Panc1 (cell line): Measurements from ENCODE around the gene ANKRD55. TPM values are rescaled to one million over a fixed set of nuclear protein-coding genes. Genes with fewer than 3 reads are reported as not detected.

Experiments
- ATAC-seq: fragments of 200-7000 bp; cut with Tn5 transposase; 2 replicates; pipeline ENCODE4 v1.9.1; 2020; ENCODE audit warnings: mild to moderate bottlenecking, moderate library complexity
- BruUV-seq: library from RNA; stranded (reverse); fragments of 400-500 nt; replicated peaks from 2 replicates; lab custom pipeline; 2021; lab: Mats Ljungman, UMichigan
- CTCF ChIA-PET: fragments of 300-600 bp; sonication (Branson Sonifier 250); formaldehyde crosslinking; loops from one replicate; lab custom pipeline; 2022; ENCODE audit warnings: antibody characterized with exemption; lab: Charles Lee
- POLR2A ChIA-PET: fragments of 300-600 bp; sonication (Branson Sonifier 250); formaldehyde crosslinking; loops from one replicate; lab custom pipeline; 2022; ENCODE audit warnings: antibody characterized with exemption; lab: Charles Lee
- DNase-seq: peaks from one replicate; pipeline ENCODE4 v3.0.0-alpha.2; 2010; ENCODE audit warnings: low read depth, low spot score
- H3K27ac ChIP-seq: 2 replicates; pipeline ENCODE4 v1.5.1; 2011; ENCODE audit warnings: mild to moderate bottlenecking, low read length, inconsistent platforms
- H3K27me3 ChIP-seq: fragments of 200-500 bp; sonication (Bioruptor generic); 2 replicates; pipeline ENCODE4 v1.6.0; 2014; ENCODE audit warnings: low read length, inconsistent platforms; ENCODE audit not compliant: control insufficient read depth, insufficient read depth
- H3K36me3 ChIP-seq: fragments of 200-500 bp; sonication (Bioruptor generic); 2 replicates; pipeline ENCODE4 v1.5.1; 2014; ENCODE audit warnings: inconsistent platforms, mild to moderate bottlenecking, low read length, moderate library complexity; ENCODE audit not compliant: control insufficient read depth, insufficient read depth
- H3K4me1 ChIP-seq: 2 replicates; pipeline ENCODE4 v1.5.1; 2011; ENCODE audit warnings: inconsistent platforms, mild to moderate bottlenecking, low read length, moderate library complexity; ENCODE audit not compliant: control insufficient read depth, insufficient read depth
- H3K4me3 ChIP-seq, 2 experiments: 2 replicates each; pipeline ENCODE4 v1.5.1; 2011 to 2012; ENCODE audit warnings: low read depth in 2 of 2, low read length in 2 of 2, mild to moderate bottlenecking in 2 of 2, inconsistent platforms in 1 of 2, moderate library complexity in 1 of 2
- H3K9me3 ChIP-seq: fragments of 200-500 bp; sonication (Bioruptor generic); 2 replicates; pipeline ENCODE4 v1.5.1; 2014; ENCODE audit warnings: low read depth, mild to moderate bottlenecking, inconsistent platforms, low read length, moderate library complexity; ENCODE audit not compliant: control insufficient read depth, insufficient read depth
- CTCF ChIP-seq: fragments of 450-650 bp; IDR thresholded peaks from 2 replicates; pipeline ENCODE4 v1.5.1; 2017; ENCODE audit warnings: mild to moderate bottlenecking
- POLR2AphosphoS5 ChIP-seq: IDR thresholded peaks from 2 replicates; pipeline ENCODE4 v1.6.1; 2012; ENCODE audit warnings: mild to moderate bottlenecking, low read depth, low read length, moderate library complexity
- SIN3A ChIP-seq: IDR thresholded peaks from 2 replicates; pipeline ENCODE4 v1.6.1; 2012; ENCODE audit warnings: low read depth, mild to moderate bottlenecking, low read length, moderate library complexity, borderline replicate concordance; ENCODE audit not compliant: insufficient read depth
- TCF7L2 ChIP-seq: IDR thresholded peaks from 2 replicates; pipeline ENCODE4 v1.6.1; 2011; ENCODE audit warnings: mild to moderate bottlenecking, low read depth, low read length, inconsistent platforms
- in situ Hi-C: cut with HindIII; loops from 2 replicates; pipeline ENCODE4 v1.10.0; 2016; ENCODE audit warnings: low sequenced_read_pairs, low pct_unique_long_range_greater_than_20kb
- intact Hi-C: fragments of 100-400 bp; cut with micrococcal nuclease; formaldehyde crosslinking; loops from one replicate; pipeline ENCODE4 v1.10.0; 2022; ENCODE audit not compliant: unreplicated experiment
- total RNA-seq: library from RNA; stranded (reverse); gene quantifications from one replicate; pipeline ENCODE4 v1.2.1, GENCODE V29; 2021; ENCODE audit not compliant: unreplicated experiment
- TF ChIP-seq, protein P1 (sequence below), 2 experiments: IDR thresholded peaks; 2 replicates each; pipeline ENCODE4 v1.6.1; 2011 to 2012; ENCODE audit warnings: low read depth in 2 of 2, control low read depth in 1 of 2, low read length in 1 of 2, mild to moderate bottlenecking in 1 of 2, moderate library complexity in 1 of 2; ENCODE audit not compliant: insufficient read depth in 1 of 2

The ANKRD55 gene
- total RNA-seq, 1 experiment from 2014 or later: not detected

- no peak for TF ChIP-seq POLR2AphosphoS5
- TF ChIP-seq TCF7L2: no peak
- no peak for TF ChIP-seq SIN3A
- no peak for TF ChIP-seq CTCF
- TF ChIP-seq, protein P1, sequence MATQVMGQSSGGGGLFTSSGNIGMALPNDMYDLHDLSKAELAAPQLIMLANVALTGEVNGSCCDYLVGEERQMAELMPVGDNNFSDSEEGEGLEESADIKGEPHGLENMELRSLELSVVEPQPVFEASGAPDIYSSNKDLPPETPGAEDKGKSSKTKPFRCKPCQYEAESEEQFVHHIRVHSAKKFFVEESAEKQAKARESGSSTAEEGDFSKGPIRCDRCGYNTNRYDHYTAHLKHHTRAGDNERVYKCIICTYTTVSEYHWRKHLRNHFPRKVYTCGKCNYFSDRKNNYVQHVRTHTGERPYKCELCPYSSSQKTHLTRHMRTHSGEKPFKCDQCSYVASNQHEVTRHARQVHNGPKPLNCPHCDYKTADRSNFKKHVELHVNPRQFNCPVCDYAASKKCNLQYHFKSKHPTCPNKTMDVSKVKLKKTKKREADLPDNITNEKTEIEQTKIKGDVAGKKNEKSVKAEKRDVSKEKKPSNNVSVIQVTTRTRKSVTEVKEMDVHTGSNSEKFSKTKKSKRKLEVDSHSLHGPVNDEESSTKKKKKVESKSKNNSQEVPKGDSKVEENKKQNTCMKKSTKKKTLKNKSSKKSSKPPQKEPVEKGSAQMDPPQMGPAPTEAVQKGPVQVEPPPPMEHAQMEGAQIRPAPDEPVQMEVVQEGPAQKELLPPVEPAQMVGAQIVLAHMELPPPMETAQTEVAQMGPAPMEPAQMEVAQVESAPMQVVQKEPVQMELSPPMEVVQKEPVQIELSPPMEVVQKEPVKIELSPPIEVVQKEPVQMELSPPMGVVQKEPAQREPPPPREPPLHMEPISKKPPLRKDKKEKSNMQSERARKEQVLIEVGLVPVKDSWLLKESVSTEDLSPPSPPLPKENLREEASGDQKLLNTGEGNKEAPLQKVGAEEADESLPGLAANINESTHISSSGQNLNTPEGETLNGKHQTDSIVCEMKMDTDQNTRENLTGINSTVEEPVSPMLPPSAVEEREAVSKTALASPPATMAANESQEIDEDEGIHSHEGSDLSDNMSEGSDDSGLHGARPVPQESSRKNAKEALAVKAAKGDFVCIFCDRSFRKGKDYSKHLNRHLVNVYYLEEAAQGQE (IDR thresholded peaks at IDR 0.05; ENCODE audit: insufficient read depth in 1 of 2, low read depth in 2 of 2, low read length in 1 of 2): no peak
- Histone ChIP-seq H3K9me3 (no peaks in the 10 kb centered on the region), H3K27me3 (no peaks in the 10 kb centered on the region), H3K4me1 (no peaks in the 10 kb centered on the region), H3K4me3 (no peak overlapping the region), H3K36me3 (no peaks in the 10 kb centered on the region), H3K27ac (no peak overlapping the region)
- in situ Hi-C loops: no loop called here
- POLR2A ChIA-PET: no interaction called here
- ATAC-seq (peak; percentile 63; the same call in 1 of the 2 replicates), DNase-seq (no peak)
- CTCF ChIA-PET: no interaction called here
- intact Hi-C loops: no loop called here
- no TSS peak for BruUV-seq
Observed at GRCh38 chr5:56142614-56143372, 90.3 kb downstream of the ANKRD55 start.

- in situ Hi-C loops (no loop called here), intact Hi-C loops (no loop called here)
- H3K27ac ChIP-seq: no peak overlapping the region
- ChIA-PET CTCF (no interaction called here), POLR2A (interaction anchor here (0.7 kb wide), 1 partner anchor 387 kb away, joined by 4 read pairs; no protein-coding TSS in a partner anchor)
- ATAC-seq: no peak
- no peaks in the 10 kb centered on the region for H3K4me1 ChIP-seq
- no peaks in the 10 kb centered on the region for H3K27me3 ChIP-seq
- no peak for DNase-seq
- H3K36me3 ChIP-seq: no peaks in the 10 kb centered on the region
- no TSS peak for BruUV-seq
- no peak overlapping the region for H3K4me3 ChIP-seq
- TF ChIP-seq, protein P1 (IDR thresholded peaks at IDR 0.05; ENCODE audit: insufficient read depth in 1 of 2, low read depth in 2 of 2, low read length in 1 of 2): no peak
- TF ChIP-seq SIN3A (no peak), CTCF (no peak), POLR2AphosphoS5 (no peak), TCF7L2 (no peak)
- H3K9me3 ChIP-seq: no peaks in the 10 kb centered on the region
Observed at GRCh38 chr5:56142233-56142613, 90.9 kb downstream of the ANKRD55 start.
